Testis (tissue), 3 donors: ENCODE results near the gene VPS25. TPM values are rescaled to one million over a fixed set of nuclear protein-coding genes. Genes with fewer than 3 reads are reported as not detected.

ENCODE experiments used
- DNase-seq: peaks from one replicate; pipeline ENCODE4 v3.0.0-alpha.2; 2019
- H3K27ac ChIP-seq, 2 donors: fragments of 200-600 bp; sonication (generic); one replicate each; pipeline ENCODE4 v1.5.1; 2019
- H3K27me3 ChIP-seq: fragments of 200-600 bp; sonication (generic); one replicate; pipeline ENCODE4 v1.5.1; 2019
- H3K36me3 ChIP-seq: fragments of 200-600 bp; sonication (generic); one replicate; pipeline ENCODE4 v1.5.1; 2017; ENCODE audit warnings: low read depth; ENCODE audit errors: missing control alignments
- H3K4me1 ChIP-seq: fragments of 200-600 bp; sonication (generic); one replicate; pipeline ENCODE4 v1.5.1; 2019
- H3K4me3 ChIP-seq, 2 donors: fragments of 200-600 bp; sonication (generic); one replicate each; pipeline ENCODE4 v1.5.1; 2017 to 2019
- H3K9me3 ChIP-seq: fragments of 200-600 bp; sonication (generic); one replicate; pipeline ENCODE4 v1.5.1; 2017
- POLR2A ChIP-seq: fragments of 450-650 bp; IDR thresholded peaks from one replicate; pipeline ENCODE4 v1.6.1; 2017; ENCODE audit warnings: antibody characterized with exemption, mild to moderate bottlenecking, moderate library complexity
- WGBS, 2 donors: methylation state at CpG; one replicate each; pipeline ENCODE4 v1.1.5; 2018; 5-methylcytosine and 5-hydroxymethylcytosine counted together
- intact Hi-C: fragments of 100-400 bp; cut with DNase I; formaldehyde crosslinking; loops from one replicate; pipeline ENCODE4 v1.15.1; 2023; ENCODE audit warnings: low total_unique reads
- polyA plus RNA-seq: library from polyadenylated mRNA; stranded (reverse); fragments of 350-450 nt; fragmentation: Illumina TruSeq; extraction: RNeasy Lipid Tissue Mini Kit (QIAGEN cat#74804); gene quantifications from one replicate; pipeline ENCODE4 v1.2.3, GENCODE V29; 2014; ENCODE audit warnings: low read depth, low replicate concordance; ENCODE audit not compliant: insufficient read depth
- total RNA-seq, 2 donors: library from RNA; depleted of rRNA; stranded (reverse); fragments of >200 nt; gene quantifications; one replicate each; pipeline ENCODE4 v1.2.3, GENCODE V29; 2016
- TF ChIP-seq, protein P1 (sequence below), 3 experiments: fragments of 450-650 bp in 2 of 3; fragments of 200-600 bp in 1 of 3; sonication (generic) in 1 of 3; IDR thresholded peaks; one replicate each; pipeline ENCODE4 v1.5.1; 2016 to 2019; ENCODE audit warnings: antibody characterized with exemption in 3 of 3, mild to moderate bottlenecking in 2 of 3, moderate library complexity in 1 of 3

The VPS25 gene
- total and polyA plus RNA-seq, 3 donors from 2014 or later = 48.3 to 64.1 (median 51.8) TPM

DNA sequence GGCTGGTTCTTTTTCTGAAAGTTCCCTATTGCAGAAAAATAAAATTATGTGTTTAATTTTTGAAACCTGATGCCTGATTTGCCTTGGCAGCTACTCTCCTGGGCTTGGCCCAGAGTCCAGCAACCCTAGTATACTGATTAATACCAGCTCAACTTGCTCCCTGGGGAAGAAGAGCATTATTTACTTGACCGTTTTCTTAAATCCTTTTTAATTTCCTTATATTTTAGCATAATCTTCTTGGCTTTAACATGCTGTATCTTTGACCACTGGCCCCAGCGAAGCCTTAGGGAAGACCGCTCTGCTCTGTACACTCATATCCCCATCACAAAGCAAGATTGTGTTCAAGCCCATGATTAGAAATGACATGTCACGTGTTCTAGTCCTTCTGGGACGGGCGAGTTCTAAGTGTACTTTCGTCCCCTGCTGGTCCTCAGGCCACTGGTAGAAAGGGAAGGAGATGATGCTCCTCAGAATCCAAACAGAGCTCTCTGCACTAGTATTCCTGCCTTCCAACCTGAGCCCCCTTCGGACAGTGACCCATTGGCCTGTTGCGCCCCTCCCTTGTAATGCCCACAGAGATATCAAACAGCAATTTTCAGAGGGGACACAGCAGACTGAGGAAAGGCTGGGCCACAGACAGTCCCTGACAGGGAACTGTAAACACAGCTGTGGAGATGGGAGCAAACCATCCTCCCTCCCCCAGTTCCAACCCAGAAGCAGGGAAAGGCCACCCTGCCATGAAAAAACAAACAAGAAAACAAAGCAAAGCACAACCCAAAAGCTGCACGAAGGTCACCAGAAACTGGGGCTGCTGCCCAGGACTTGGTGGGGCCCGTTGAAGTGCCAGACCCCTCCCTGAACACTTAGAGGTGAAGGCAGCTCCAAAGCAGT, 24.1 kb upstream of the VPS25 start:
- no peaks in the 10 kb centered on the region for H3K27me3 ChIP-seq
- H3K36me3 ChIP-seq = no peaks in the 10 kb centered on the region
- H3K9me3 ChIP-seq = no peaks in the 10 kb centered on the region
- WGBS, 2 donors = 51 to 52% methylated on average over 11 of the region's 11 CpGs
- H3K27ac ChIP-seq = peak overlapping the region; percentile 52 to 71
- H3K4me1 ChIP-seq = peaks cover 16% of the 10 kb centered on the region
- H3K4me3 ChIP-seq = no peak overlapping the region
- TF ChIP-seq, protein P1, sequence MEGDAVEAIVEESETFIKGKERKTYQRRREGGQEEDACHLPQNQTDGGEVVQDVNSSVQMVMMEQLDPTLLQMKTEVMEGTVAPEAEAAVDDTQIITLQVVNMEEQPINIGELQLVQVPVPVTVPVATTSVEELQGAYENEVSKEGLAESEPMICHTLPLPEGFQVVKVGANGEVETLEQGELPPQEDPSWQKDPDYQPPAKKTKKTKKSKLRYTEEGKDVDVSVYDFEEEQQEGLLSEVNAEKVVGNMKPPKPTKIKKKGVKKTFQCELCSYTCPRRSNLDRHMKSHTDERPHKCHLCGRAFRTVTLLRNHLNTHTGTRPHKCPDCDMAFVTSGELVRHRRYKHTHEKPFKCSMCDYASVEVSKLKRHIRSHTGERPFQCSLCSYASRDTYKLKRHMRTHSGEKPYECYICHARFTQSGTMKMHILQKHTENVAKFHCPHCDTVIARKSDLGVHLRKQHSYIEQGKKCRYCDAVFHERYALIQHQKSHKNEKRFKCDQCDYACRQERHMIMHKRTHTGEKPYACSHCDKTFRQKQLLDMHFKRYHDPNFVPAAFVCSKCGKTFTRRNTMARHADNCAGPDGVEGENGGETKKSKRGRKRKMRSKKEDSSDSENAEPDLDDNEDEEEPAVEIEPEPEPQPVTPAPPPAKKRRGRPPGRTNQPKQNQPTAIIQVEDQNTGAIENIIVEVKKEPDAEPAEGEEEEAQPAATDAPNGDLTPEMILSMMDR (IDR thresholded peaks at IDR 0.05) = no peak
- no peak for TF ChIP-seq POLR2A
- intact Hi-C loops = no loop called here
- DNase-seq = no peak

DNA sequence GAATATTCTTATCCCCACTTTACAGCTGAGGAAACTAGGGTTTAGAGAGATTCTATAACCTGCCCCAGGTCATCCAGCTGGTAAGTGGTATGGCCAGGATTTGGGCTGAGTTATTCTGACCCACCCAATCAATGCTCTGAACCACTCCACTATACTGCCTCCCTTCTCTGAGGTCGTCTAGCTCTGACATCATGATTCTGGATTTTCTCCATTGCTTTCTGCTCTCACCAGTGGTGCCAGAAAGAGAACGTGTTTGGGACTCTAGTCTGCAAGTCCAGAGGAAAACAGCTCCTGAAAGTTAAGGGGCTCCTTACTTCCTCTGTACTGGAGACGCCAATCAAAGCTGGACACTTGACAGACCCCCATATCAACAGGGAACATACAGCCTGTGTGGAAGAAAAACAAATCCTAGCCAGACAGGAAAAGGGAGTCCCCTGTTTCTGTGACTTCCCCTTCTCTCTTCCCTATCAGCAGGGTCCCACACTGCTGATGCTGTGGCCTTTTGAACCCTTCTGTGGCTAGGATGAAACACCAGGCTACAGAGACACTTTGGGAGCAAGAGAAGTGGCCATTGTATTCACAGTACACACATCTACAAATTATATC, 22.4 kb upstream of the VPS25 start:
- H3K9me3 ChIP-seq = no peaks in the 10 kb centered on the region
- H3K4me1 ChIP-seq = peaks cover 16% of the 10 kb centered on the region
- no peak overlapping the region for H3K4me3 ChIP-seq
- no peak for TF ChIP-seq POLR2A
- TF ChIP-seq, protein P1 (IDR thresholded peaks at IDR 0.05) = no peak
- no peaks in the 10 kb centered on the region for H3K27me3 ChIP-seq
- intact Hi-C loops = no loop called here
- H3K36me3 ChIP-seq = no peaks in the 10 kb centered on the region
- no peak for DNase-seq
- 37 to 57% methylated on average over 3 of the region's 3 CpGs for WGBS, 2 donors
- peak overlapping the region in 1 of 2 donors; percentile 25 for H3K27ac ChIP-seq

DNA sequence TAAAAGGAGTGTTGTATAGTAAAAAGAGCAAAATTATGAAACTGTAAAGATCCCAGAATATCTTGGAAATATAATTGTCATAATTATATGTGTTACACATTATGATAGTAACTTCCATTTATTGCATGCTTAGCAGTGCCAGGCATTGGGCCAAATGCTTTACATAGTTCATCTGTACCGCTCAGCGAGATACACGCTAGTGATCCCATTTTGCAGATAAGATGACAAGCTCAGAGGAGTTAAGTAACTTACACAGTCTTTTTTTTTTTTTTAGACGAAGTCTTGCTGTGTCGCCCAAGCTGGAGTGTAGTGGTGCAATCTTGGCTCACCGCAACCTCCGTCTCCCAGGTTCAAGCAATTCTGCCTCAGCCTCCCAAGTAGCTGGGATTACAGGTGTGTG, 21.6 kb upstream of the VPS25 start:
- Histone ChIP-seq H3K36me3 (no peaks in the 10 kb centered on the region), H3K4me1 (peaks cover 16% of the 10 kb centered on the region), H3K27ac (no peak overlapping the region), H3K4me3 (no peak overlapping the region), H3K27me3 (no peaks in the 10 kb centered on the region), H3K9me3 (no peaks in the 10 kb centered on the region)
- 84 to 88% methylated on average over 7 of the region's 7 CpGs for WGBS, 2 donors
- TF ChIP-seq POLR2A = no peak
- TF ChIP-seq, protein P1 (IDR thresholded peaks at IDR 0.05) = no peak
- no peak for DNase-seq
- intact Hi-C loops = no loop called here

DNA sequence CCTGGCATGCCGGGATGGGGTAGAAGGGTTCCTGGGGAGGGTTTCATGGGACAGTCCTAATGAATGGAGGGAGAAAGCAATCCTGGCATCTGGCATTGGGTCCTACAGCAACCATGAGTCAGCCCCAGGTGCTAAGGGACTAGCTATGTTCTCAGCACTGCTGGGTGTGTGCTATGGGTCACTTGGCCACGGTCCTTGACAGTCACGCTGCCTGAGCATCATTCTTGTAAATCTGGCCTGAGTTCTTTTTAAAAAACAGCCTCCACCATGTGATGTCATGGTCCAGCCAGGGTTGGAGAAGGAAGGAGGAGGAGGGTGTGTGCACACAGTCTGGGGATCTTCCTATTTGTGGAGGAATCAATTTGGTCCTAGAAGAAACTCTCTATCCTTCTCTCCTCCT, 18.5 kb upstream of the VPS25 start:
- no peak for DNase-seq

More for the DNA sequence above, 18.5 kb upstream of the VPS25 start:
- H3K4me3 ChIP-seq = no peak overlapping the region
- no peaks in the 10 kb centered on the region for H3K36me3 ChIP-seq
- intact Hi-C loops = no loop called here
- H3K27me3 ChIP-seq = no peaks in the 10 kb centered on the region
- peaks cover 4% of the 10 kb centered on the region for H3K4me1 ChIP-seq
- no peak overlapping the region for H3K27ac ChIP-seq
- WGBS, 2 donors = 84 to 98% methylated on average over 3 of the region's 3 CpGs
- TF ChIP-seq, protein P1 (IDR thresholded peaks at IDR 0.05) = no peak
- no peaks in the 10 kb centered on the region for H3K9me3 ChIP-seq
